Measurements from ENCODE around the gene PLEKHG4.

Gene PLEKHG4

GRCh38 chr16:67265834-67266233 is 13.5 kb upstream of the PLEKHG4 start:
- no peak for DNase-seq

- no peak for DNase-seq
These were observed 11.2 kb upstream of the PLEKHG4 start for GRCh38 chr16:67268136-67268579.

GRCh38 chr16:67269766-67270165 is 9.6 kb upstream of the PLEKHG4 start:
- DNase-seq, result no peak

- DNase-seq, result no peak
These were observed 8.4 kb upstream of the PLEKHG4 start for GRCh38 chr16:67270931-67271338.

- no peak for DNase-seq
These were observed 7.9 kb upstream of the PLEKHG4 start for GRCh38 chr16:67271446-67271845.

GRCh38 chr16:67275321-67275720 is 4.0 kb upstream of the PLEKHG4 start:
- DNase-seq, result no peak

- DNase-seq, result no peak
These were observed 1.9 kb upstream of the PLEKHG4 start for GRCh38 chr16:67277294-67277998.

- DNase-seq, result no peak
These were observed 1.1 kb upstream of the PLEKHG4 start for GRCh38 chr16:67277999-67278772.

GRCh38 chr16:67278773-67279295 is 498 bp upstream of the PLEKHG4 start:
- peak; percentile 92 for DNase-seq

GRCh38 chr16:67280090-67281015 is 1.0 kb downstream of the PLEKHG4 start:
- no peak for DNase-seq

GRCh38 chr16:67281536-67282446 is 2.5 kb downstream of the PLEKHG4 start:
- no peak for DNase-seq

GRCh38 chr16:67282447-67282805 is 3.1 kb downstream of the PLEKHG4 start:
- no peak for DNase-seq

GRCh38 chr16:67283039-67283825 is 3.9 kb downstream of the PLEKHG4 start:
- no peak for DNase-seq

GRCh38 chr16:67283826-67284555 is 4.7 kb downstream of the PLEKHG4 start:
- no peak for DNase-seq

GRCh38 chr16:67284699-67285646 is 5.6 kb downstream of the PLEKHG4 start:
- no peak for DNase-seq

GRCh38 chr16:67286441-67287235 is 7.3 kb downstream of the PLEKHG4 start:
- no peak for DNase-seq

- no peak for DNase-seq
These were observed 8.6 kb downstream of the PLEKHG4 start for GRCh38 chr16:67287960-67288359.

GRCh38 chr16:67291461-67291860 is 12.1 kb downstream of the PLEKHG4 start:
- DNase-seq, result no peak

Data from activated CD8-positive, alpha-beta memory T cell treated with anti-CD3 and anti-CD28 coated beads for 24 hours (primary cell).